CMK (cell line): ENCODE results near the gene THRAP3.

Experiments used
- DNase-seq: peaks from one replicate; pipeline ENCODE4 v3.0.0-alpha.2; 2010; ENCODE audit warnings: low read depth

Gene THRAP3

DNA sequence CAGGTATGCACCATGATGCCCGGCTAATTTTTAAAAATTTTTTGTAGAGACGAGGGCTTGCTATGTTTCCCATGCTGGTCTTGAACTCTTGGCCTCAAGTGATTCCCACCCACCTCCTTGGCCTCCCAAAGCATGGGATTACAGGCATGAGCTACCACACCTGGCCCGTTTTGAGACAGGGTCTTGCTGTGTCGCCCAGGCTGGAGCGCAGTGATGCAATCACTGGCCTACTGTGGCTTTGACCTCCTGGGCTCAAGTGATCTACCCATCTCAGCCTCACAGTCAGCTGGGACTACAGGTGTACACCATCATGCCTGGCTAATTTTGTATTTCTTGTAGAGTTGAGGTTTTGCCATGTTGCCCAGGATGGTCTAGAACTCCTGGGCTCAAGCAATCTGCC lies 74.4 kb downstream of the THRAP3 start:
- no peak for DNase-seq

DNA sequence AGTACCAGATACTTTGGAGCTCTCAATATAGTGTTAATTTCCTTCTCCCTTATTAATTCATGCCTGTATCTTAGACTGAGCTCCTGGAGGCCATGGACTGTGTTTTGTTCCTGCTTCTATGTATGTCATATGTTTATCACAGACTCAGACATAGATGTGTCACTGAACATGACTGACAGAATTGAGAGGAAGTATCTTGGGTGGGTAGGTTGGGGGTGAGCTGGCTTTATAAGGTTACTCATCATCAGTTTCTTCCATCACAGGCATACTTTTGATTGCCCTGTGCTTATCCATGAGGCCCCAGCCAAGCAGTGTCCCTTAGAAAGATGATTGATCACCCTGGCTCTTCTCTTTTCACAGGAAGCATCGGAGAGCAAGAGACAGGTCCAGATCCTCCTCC lies 76.3 kb downstream of the THRAP3 start:
- DNase-seq = no peak

- no peak for DNase-seq
These were observed 77.0 kb downstream of the THRAP3 start for GRCh38 chr1:36301220-36301619.

GRCh38 chr1:36303244-36303643 lies 79.0 kb downstream of the THRAP3 start:
- DNase-seq = no peak

GRCh38 chr1:36303650-36304360 lies 79.6 kb downstream of the THRAP3 start:
- no peak for DNase-seq

- DNase-seq = no peak
These were observed 80.3 kb downstream of the THRAP3 start for GRCh38 chr1:36304521-36304920.

GRCh38 chr1:36304970-36305914 lies 81.0 kb downstream of the THRAP3 start:
- no peak for DNase-seq

DNA sequence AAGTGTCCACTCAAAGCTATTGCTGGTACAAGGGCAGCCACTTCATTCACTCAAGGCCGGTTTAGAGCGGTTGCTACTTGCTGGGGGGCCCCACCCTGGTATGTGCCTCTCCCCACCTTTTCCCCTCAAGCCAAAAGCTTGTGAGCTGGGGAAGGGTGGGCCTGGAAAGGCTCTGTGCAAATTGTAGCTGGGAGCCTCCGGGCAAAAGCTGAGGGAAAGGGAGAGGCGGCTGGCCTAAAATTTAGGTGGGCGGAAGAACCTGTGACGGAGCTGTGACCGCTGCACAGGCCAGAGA lies 81.6 kb downstream of the THRAP3 start:
- no peak for DNase-seq

DNA sequence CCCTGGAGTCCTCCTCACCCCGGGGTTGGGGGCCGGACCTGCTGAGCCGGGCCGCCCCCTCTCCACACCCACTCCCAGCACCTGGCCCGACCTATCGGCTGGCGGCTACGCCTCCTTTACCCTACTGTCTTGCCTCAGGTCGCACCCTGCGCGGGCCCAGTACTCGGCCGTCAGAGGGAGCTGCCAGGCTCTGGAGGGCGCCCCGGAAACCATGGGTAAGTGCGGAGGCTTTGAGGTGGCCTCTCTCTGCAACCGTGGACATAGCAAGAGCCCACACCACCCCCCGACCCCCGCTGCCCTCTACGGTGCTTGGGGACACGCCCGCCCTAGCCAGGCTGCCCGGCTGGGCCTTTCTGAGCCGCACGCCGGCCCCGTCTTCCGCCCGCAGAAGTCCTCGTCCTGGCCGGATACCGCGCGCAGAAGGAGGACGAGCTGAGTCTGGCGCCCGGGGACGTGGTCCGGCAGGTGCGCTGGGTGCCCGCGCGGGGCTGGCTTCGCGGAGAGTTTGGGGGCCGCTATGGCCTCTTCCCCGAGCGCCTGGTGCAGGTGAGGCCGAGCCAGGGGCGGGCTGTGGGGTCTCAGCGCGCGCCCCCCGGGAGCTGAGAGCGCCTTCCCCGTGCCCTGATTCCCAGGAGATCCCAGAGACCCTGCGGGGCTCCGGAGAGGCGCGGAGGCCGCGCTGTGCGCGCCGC lies 82.1 kb downstream of the THRAP3 start, which contains the start of gene SH3D21:
SH3D21 (plus strand) TSS at position 159 of the 692 bp plus-strand sequence; CDS start at position 212, 53 bp downstream.
- DNase-seq = no peak

DNA sequence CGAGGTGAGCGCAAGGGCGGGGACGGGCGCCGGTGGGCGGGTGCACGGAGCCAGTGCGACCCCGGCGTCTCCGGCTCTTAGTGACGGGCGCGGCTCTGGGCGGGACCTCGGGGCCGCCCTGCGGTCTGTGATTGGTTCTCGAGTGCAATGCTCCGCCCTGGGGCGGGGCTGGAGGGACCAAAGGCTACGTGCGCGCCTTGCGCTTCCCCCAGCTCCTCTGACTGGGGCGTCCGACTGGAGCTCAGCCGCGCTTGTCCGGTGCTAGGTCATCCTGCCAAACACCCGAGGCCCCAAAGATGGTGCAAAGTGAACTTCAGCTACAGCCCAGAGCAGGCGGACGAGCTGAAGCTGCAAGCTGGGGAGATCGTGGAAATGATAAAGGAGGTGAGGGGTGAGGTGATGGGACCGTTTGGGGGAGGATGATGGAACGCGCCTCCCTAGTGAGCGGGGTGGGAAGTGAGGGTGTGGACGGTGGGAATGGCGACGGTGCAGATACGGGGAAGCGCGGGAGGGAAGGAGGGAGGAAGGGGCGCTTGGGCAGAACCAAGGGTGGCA lies 82.7 kb downstream of the THRAP3 start:
- DNase-seq = peak; percentile 82

- no peak for DNase-seq
These were observed 83.5 kb downstream of the THRAP3 start for GRCh38 chr1:36307601-36308330.

- DNase-seq = no peak
These were observed 85.2 kb downstream of the THRAP3 start for GRCh38 chr1:36309397-36309796.

DNA sequence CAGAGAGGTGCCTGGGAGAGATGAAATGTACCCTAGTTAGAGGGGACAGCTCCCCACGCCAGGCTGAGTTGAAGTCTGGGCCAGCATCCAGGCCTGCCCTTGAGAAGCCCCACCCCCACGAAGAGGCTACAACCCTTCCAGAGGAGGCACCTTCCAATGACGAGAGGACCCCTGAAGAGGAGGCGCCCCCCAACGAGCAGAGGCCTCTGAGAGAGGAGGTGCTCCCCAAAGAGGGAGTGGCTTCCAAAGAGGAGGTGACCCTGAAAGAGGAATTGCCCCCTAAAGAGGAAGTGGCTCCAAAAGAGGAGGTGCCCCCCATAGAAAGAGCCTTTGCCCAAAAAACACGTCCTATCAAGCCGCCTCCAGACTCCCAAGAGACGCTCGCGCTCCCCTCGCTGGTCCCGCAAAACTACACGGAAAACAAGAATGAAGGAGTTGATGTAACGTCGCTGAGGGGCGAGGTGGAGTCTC lies 96.1 kb downstream of the THRAP3 start:
- DNase-seq = no peak

DNA sequence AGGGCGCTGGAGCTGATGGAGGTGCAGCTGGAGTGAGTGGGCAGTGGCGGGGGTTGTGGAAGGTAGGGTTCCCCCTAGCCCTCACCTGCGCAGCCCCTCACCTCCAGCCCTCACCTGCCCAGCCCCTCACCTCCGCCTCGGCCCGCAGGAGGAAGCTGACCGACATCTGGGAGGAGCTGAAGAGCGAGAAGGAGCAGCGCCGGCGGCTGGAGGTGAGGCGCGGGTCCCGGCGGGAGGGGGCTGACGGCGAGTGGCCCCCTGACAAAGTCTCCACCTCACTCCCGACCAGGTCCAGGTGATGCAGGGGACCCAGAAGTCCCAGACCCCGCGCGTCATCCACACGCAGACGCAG lies 96.5 kb downstream of the THRAP3 start:
- DNase-seq = no peak

DNA sequence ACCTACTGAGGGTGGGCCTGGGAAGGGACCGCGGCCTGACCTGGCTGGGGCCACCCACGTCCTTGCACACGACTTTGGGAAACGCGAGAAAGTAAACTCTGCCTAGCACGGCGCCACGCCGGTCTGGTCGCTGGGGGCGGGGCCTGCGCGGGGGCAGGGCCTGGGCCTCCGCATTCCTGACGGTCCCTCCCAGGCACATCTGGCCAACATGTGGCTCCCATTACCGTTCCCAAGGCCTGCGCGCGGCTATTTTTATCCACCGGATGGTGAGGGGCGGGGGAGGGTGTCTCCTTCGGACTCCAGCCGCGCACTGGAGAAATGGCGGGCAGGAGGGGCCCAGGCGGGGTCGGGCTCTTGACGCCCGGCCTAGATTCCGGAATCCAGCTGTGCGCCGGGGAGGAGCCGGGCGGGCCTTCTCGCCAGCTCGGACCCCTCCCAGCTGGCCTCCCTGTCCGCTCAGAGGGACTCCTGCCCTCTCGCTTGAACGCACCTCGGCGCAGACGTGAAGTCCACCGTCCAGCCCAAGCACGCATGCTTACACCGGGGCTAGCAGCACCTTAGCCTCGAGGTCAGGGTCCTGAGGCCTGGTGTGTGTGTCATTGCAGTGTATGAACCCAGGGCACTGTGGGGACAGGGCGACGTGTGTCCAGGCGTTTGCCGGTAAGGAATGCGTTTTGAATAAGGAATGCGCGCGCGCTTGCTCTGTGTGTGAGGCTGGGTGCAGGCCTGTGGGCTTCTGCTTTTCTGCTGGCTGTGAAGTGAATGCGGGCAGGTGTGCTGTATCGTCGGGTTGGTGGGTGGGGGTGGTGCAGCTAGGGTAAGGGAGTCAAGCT lies 97.1 kb downstream of the THRAP3 start:
- no peak for DNase-seq

DNA sequence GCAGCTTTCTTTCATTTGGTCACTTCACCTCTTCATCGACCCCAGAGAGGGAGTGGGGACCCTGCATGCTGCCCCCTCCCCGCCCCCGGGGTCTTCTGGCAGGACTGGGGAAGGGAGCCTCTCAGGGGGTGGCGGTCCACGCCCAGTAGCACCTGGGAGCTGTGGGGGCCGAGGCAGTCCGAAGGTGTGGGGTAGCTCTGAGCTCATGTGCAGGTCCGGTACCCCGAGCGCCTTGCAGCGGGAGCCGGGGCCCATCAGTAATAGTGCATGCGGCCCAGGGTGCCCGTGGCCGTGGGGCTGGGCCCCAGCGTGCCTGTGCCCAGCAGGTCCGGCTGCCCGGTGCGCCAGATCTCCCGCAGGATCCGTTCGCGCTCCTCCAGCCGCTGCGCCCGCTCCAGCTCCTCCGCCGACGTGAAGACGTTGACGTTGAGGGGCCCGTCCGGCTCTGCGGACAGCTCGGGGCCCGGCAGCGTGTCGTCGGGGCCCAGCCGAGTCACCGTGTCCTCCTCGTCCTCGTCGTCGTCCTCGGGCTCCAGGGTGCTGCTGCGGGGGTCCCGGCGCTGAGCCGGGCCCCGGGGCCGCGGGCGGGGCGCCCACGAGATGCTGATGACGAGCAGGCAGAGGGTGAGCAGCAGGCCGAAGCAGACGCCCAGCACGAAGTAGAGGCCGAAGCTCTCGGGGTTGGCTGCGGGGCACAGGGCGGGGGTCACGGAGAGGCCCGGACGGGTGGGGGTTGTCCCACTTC lies 98.0 kb downstream of the THRAP3 start:
- DNase-seq = no peak

DNA sequence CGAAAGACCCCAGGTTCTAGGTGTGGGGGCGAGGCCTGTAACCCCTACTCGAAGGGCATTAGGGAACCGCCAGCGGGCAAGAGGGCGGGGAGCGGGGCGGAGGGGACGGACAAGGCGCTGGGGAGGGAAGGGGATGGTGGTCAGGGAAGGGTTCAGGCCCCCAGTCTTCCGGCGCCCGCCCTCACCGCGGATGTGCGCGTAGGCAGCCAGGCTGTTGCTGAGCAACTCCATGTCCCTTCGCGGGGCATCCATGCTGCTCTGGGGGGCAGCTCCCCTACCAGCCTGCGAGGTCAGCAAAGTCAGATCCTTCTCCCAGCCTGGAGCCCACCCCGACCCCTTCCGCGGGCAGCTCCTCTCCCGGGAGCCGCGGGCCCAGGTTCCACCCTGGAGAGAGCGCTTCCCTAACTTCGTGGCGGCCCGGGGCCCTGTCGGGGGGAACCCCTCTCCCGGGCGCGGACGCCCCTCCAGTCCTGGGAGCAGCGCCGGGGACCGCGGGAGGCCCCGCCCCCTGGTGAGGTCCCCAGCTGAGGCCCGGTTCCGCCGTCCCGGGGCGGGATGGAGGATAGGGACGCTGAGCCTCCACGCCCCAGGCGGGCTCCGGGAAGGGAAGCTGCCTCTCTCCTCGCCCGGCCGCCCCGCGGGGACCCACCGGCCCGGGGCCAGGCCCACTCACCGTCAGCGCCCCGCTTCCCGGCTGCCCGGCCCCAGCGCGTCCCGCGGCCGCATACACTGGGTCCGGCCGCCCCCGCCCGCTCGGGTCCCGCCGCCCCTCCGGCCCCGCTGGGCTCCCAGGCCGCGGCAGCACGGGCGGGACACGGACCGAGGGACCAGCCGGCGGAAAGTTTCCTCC lies 98.8 kb downstream of the THRAP3 start:
- DNase-seq = no peak

- no peak for DNase-seq
These were observed 99.6 kb downstream of the THRAP3 start, which contains the start of gene EVA1B for GRCh38 chr1:36323636-36324352. Gene EVA1B (minus strand): TSS chr1:36323645. CDS start chr1:36323037, 608 bp downstream.
